ENCODE results near the gene PIP5K1C.

Gene PIP5K1C

GRCh38 chr19:3700242-3701032, at the start of gene PIP5K1C:
Gene PIP5K1C (minus strand): TSS chr19:3700468. CDS start chr19:3700390, 78 bp downstream.
- peak; percentile 78 for DNase-seq (ENCODE audit: low spot score)

- DNase-seq (ENCODE audit: low spot score): no peak
Measured at GRCh38 chr19:3748965-3749364, 48.7 kb upstream of the PIP5K1C start.

- no peak for DNase-seq (ENCODE audit: low spot score)
Measured at GRCh38 chr19:3746371-3747056, 46.2 kb upstream of the PIP5K1C start.

GRCh38 chr19:3745363-3746045, 45.2 kb upstream of the PIP5K1C start:
- no peak for DNase-seq (ENCODE audit: low spot score)

- DNase-seq (ENCODE audit: low spot score): peak; percentile 43
Measured at GRCh38 chr19:3743486-3743885, 43.2 kb upstream of the PIP5K1C start.

- no peak for DNase-seq (ENCODE audit: low spot score)
Measured at GRCh38 chr19:3740431-3740830, 40.2 kb upstream of the PIP5K1C start.

GRCh38 chr19:3738477-3739220, 38.4 kb upstream of the PIP5K1C start:
- no peak for DNase-seq (ENCODE audit: low spot score)

GRCh38 chr19:3737487-3738205, 37.4 kb upstream of the PIP5K1C start:
- DNase-seq (ENCODE audit: low spot score): no peak

- DNase-seq (ENCODE audit: low spot score): no peak
Measured at GRCh38 chr19:3736106-3736724, 35.9 kb upstream of the PIP5K1C start.

GRCh38 chr19:3734310-3734600, 34.0 kb upstream of the PIP5K1C start:
- no peak for DNase-seq (ENCODE audit: low spot score)

GRCh38 chr19:3733549-3734309, 33.5 kb upstream of the PIP5K1C start:
- no peak for DNase-seq (ENCODE audit: low spot score)

- DNase-seq (ENCODE audit: low spot score): no peak
Measured at GRCh38 chr19:3732108-3732507, 31.8 kb upstream of the PIP5K1C start.

GRCh38 chr19:3730457-3730958, 30.2 kb upstream of the PIP5K1C start:
- DNase-seq (ENCODE audit: low spot score): no peak

GRCh38 chr19:3725640-3726310, 25.5 kb upstream of the PIP5K1C start:
- no peak for DNase-seq (ENCODE audit: low spot score)

- DNase-seq (ENCODE audit: low spot score): no peak
Measured at GRCh38 chr19:3725121-3725520, 24.9 kb upstream of the PIP5K1C start.

- no peak for DNase-seq (ENCODE audit: low spot score)
Measured at GRCh38 chr19:3723883-3724282, 23.6 kb upstream of the PIP5K1C start.

- DNase-seq (ENCODE audit: low spot score): no peak
Measured at GRCh38 chr19:3723110-3723488, 22.8 kb upstream of the PIP5K1C start.

GRCh38 chr19:3722443-3723109, 22.3 kb upstream of the PIP5K1C start:
- DNase-seq (ENCODE audit: low spot score): no peak

GRCh38 chr19:3721887-3722442, 21.7 kb upstream of the PIP5K1C start:
- DNase-seq (ENCODE audit: low spot score): no peak
